ENCODE data around the gene ZBTB25.

DNA sequence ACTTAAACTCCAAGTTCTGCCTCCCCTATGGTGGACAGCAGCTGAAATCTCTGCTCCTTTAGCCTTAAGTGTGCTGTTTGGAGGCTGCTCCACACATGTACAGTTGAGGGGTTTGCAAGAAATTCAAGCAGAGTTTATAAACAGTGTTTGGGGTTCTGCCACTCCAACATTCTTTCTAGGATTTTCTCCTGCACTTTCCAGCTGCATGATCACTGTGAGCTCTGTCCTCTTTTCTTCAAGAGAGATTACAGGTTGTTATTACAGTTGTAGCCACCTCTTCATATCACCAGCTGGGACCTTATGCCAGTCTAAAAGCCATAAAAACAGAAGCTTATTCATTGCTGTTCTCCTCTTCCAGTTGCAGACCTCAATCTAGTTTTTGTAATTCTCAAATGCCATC, 8.4 kb downstream of the ZBTB25 start:
- no peak for TF ChIP-seq EZH2 (IDR thresholded peaks at IDR 0.05; ENCODE audit: insufficient read depth, poor library complexity, severe bottlenecking)
- TF ChIP-seq EZH2phosphoT487 (IDR thresholded peaks at IDR 0.05; ENCODE audit: insufficient read depth, low read depth) = no peak
